Limb (tissue), 2 donors: ENCODE measurements around the gene STEAP3.

Source experiments
- DNase-seq, 2 donors: peaks; one replicate each; pipeline ENCODE4 v3.0.0-alpha.2; 2016; ENCODE audit errors: extremely low spot score in 2 of 2

Gene STEAP3

GRCh38 chr2:119223521-119224390, at the start of gene STEAP3:
Gene STEAP3 (plus strand): TSS chr2:119223834. CDS start chr2:119231013, 7,179 bp downstream.
- peak; percentile 8 to 70 for DNase-seq

- DNase-seq: no peak
Observed at GRCh38 chr2:119174216-119174992, 49.2 kb upstream of the STEAP3 start.

GRCh38 chr2:119174993-119175347, 48.7 kb upstream of the STEAP3 start:
- no peak for DNase-seq

GRCh38 chr2:119175517-119175916, 48.1 kb upstream of the STEAP3 start:
- no peak for DNase-seq

GRCh38 chr2:119177171-119177837, 46.3 kb upstream of the STEAP3 start:
- no peak for DNase-seq

- no peak for DNase-seq
Observed at GRCh38 chr2:119177838-119178190, 45.8 kb upstream of the STEAP3 start.

GRCh38 chr2:119178776-119179175, 44.9 kb upstream of the STEAP3 start:
- DNase-seq: no peak

GRCh38 chr2:119179202-119179601, 44.4 kb upstream of the STEAP3 start:
- no peak for DNase-seq

GRCh38 chr2:119179991-119180390, 43.6 kb upstream of the STEAP3 start:
- no peak for DNase-seq

GRCh38 chr2:119180892-119181291, 42.7 kb upstream of the STEAP3 start:
- DNase-seq: no peak

- DNase-seq: no peak
Observed at GRCh38 chr2:119181391-119181790, 42.2 kb upstream of the STEAP3 start.

GRCh38 chr2:119181791-119182445, 41.7 kb upstream of the STEAP3 start:
- DNase-seq: no peak

GRCh38 chr2:119184512-119184911, 39.1 kb upstream of the STEAP3 start:
- no peak for DNase-seq

GRCh38 chr2:119190321-119191111, 33.1 kb upstream of the STEAP3 start:
- DNase-seq: no peak

GRCh38 chr2:119192893-119193292, 30.7 kb upstream of the STEAP3 start:
- no peak for DNase-seq

- DNase-seq: no peak
Observed at GRCh38 chr2:119195001-119195400, 28.6 kb upstream of the STEAP3 start.

GRCh38 chr2:119195887-119196286, 27.7 kb upstream of the STEAP3 start:
- DNase-seq: no peak

- DNase-seq: no peak
Observed at GRCh38 chr2:119196301-119197125, 27.1 kb upstream of the STEAP3 start.

GRCh38 chr2:119197126-119197405, 26.6 kb upstream of the STEAP3 start:
- DNase-seq: no peak

- DNase-seq: no peak
Observed at GRCh38 chr2:119197529-119198239, 25.9 kb upstream of the STEAP3 start.
